Measurements from ENCODE around the gene NFKBIE.
A peak's percentile ranks its signal among the peaks of the same experiment; 100 is the strongest.

NFKBIE gene

DNA sequence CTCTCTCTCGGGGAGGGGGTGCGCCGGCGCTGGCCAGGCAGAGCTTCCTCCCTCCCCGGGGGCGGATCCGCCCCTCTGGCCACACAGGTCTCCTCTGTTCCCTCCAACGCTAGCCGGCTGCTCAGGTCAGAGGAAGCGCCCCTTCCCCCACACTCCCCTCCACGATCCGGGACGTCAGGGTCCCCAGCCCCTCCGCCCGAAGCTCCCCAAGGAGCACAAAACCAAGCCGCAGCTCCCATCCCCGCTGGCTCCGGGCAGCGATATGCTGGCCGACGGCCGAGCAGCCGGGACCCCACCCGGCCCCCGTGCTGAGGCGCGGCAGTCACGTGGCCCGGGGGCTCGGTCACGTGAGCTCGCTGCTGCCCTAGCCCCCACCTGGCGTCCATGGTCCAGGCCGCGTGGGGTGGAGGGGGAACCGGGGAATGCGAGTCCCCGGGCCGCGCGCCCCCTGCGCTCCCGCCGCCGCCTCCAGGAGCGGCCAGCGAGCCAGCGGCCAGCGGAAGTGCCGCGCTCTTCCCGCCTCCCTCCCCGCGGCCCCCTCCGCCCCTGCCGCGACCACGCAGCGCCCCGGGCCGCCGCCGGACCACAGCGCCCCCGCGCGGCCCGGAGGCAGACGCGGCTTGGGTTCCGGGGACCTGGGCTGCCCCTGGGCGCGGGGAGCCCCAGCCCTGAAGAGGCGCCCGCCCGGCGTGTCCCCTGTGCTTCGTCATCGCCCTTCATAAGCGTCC is 8.2 kb downstream of the NFKBIE start, which contains the start of gene SLC35B2:
Gene SLC35B2 (minus strand): TSS at position 504 of the 728 bp plus-strand sequence. CDS start 118 bp downstream, at position 386.
- peak; percentile 89 for DNase-seq

DNA sequence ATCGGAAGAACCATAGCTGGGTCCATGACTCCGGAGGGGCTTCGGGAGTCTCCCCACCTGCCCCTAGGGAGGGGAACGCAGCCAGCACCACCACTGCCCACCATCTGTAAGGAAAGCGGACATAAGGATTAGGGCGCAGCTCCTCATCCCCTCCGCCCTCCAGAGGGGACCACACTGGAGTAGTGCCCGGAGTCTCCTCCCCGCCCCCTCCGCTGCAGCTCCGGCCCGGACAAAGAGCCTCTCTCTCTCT is 8.7 kb downstream of the NFKBIE start:
- no peak for DNase-seq

DNA sequence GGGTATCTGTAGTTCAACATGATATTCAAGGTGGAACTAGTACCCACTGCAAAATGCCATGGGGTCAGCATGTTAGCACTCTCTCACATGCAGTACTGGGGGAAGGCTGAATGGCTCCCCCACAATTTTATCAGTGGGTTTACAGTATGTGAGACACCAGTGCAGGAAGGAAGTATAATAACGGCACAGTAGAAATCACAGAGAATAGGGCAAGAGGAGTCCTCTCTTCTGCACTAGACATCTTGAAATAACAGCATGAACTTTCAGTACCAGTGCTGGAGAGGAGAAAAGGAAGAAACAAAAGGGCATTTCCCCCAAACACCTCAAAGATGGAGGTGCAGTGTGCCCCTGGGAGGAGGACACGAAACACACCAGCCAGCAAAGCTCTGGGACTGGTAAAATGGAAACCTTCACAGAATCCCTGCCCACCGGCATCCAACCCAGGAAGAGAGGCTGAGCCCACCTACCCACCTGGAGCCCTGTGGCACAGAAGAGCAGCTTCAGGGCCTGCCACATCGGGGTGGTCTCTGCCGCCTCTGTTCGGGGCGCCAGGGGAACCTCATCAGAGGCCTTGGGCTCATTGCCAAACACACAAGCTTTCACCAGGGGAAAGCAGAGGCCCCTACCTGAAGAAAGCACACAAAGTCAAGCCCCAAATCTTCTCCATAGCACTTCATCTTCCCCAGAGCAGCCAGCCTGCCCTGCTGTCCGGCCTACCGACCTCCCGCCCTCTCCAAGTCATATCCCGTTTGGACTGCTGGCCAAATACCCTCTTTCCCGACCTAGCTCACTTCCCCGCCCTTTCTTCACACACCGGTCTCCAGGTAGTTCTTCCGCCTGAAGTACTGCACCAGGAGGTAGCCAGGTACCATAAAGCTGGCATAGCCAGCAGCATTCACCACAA is 9.2 kb downstream of the NFKBIE start:
- no peak for DNase-seq

DNA sequence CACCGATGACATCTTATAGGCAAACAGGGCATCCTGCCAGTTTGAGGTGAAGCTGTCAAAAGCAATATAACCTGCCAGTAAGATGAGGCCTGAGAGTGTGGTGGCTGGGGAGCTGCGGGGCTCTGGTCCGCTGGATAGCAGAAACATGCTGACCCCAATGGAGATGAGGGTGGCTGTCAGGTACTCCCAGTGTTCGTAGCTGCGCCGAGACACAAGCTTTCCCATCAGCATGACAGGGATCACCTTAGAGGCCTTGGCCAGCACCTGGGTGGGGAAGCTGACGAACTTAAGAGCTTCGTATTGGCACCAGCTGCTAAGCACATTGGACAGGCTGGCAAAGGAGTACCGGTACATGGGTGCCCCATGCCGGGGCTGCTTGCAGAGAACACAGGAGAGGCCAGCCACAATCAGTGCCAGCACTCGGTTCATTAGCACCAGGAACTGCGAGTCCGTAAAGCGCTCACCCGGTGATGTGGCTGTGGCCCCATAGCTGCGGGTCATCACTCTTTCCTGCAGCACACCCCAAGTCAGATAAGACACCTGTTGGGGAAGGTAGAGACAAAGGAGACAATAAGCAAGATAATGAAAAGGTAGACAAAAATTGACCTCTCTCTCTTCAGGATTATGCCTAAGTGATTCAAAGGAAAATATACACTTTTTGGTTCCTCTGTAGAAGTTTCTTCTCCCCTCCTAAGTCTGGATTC is 10.1 kb downstream of the NFKBIE start:
- no peak for DNase-seq

DNA sequence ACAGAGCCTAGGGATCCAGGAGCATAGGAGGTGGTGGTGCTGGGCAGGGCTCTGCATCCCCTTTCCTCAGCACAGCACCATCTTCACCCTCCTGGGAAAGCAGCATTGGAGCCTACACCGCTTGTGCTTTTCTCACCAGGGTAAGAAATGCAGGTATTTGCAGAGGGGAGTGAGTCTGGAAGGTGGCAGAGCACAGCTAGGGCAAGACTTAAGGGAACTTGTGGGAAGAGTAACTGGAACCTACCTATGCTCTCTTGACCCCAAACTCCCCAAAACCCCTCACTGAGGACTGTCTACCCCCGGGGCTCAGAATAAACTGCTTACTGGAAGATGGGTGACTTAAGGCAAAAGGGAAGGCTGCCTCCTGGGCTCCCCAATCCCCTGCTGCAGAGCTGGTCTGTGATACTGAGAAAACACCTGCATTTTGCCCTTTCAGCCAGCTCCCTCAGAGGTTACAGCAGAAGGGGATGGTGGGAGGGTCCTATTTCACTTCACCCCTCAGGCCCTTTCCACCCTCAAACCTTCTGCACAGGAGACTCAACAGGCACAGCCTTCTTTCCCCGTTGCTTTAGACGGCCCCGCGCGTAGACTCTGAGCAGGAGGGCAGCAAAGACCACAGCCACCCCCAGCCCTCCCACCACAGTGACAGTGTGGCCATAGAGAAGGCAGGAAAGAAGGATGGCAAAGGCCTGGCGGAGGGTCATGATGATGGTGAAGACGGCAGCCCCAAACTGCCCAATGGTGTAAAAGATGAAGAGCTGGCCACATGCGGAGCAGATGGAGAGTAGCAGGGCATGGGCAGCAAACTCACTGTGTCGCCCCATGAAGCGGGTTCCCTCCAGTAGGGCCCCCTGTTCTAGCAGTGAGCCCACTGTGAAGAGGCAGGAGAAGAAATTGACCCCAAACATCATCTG is 10.9 kb downstream of the NFKBIE start:
- no peak for DNase-seq

DNA sequence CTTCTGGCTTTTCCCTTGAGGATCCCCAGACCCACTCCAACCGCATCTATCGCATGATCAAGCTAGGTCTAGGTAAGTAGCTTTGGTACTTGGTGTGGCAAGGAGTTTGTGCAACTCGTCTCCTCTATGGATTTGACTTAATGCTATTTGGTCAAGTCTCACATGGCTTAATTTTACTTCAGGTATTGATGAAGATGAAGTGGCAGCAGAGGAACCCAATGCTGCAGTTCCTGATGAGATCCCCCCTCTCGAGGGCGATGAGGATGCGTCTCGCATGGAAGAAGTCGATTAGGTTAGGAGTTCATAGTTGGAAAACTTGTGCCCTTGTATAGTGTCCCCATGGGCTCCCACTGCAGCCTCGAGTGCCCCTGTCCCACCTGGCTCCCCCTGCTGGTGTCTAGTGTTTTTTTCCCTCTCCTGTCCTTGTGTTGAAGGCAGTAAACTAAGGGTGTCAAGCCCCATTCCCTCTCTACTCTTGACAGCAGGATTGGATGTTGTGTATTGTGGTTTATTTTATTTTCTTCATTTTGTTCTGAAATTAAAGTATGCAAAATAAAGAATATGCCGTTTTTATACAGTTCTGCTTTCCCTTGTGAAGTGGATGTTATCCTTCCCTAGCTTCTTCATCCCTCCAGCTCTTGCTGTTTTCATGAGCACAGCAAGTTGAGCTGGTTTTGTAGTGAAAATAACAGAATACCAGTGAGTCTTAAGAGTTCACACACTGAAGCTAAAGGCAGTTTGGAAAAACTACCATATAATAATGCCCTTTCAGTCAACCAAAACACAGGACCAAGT is 11.8 kb downstream of the NFKBIE start:
- DNase-seq, result peak; percentile 52

DNA sequence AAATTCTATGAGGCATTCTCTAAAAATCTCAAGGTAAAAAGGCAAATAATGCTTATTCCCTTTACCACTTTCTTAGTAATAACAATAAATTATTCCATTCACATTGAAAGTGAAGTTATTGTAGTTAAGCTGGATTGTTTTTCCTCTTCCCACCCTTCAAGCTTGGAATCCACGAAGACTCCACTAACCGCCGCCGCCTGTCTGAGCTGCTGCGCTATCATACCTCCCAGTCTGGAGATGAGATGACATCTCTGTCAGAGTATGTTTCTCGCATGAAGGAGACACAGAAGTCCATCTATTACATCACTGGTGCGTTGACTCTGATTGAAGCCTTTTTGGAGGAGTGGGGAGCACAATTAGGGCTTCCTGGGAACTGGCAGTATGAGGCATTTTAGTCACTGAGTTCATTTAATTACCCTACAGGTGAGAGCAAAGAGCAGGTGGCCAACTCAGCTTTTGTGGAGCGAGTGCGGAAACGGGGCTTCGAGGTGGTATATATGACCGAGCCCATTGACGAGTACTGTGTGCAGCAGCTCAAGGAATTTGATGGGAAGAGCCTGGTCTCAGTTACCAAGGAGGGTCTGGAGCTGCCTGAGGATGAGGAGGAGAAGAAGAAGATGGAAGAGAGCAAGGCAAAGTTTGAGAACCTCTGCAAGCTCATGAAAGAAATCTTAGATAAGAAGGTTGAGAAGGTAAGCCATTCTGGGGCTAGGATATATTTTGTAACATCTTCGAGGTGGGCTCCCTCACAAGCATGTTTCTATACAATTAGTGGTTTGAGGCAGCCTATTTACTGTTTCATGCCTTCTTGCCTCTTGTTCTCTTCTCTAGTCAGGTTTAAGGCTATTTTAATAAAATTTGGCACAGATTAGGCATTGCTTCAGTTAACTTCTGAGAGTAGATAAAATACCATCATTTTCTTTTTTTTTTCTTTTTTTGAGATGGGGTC is 13.5 kb downstream of the NFKBIE start:
- no peak for DNase-seq

DNA sequence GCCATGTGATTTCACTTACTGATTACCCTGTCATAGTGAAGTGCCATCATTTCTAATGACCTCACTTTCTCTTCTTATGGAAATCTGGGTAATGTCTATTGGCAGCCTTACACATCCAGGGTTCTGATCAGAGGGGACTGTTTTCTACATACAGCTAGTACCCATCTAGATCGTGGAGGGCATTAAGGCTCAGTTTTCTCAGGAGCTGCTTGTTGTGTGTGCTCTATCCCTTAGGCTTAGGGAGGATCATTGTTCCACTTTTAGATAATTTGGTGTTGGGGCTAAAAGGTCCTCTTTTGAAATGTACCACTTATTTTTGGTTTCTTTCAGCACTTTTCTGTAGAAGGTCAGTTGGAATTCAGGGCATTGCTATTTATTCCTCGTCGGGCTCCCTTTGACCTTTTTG is 14.6 kb downstream of the NFKBIE start:
- no peak for DNase-seq

DNA sequence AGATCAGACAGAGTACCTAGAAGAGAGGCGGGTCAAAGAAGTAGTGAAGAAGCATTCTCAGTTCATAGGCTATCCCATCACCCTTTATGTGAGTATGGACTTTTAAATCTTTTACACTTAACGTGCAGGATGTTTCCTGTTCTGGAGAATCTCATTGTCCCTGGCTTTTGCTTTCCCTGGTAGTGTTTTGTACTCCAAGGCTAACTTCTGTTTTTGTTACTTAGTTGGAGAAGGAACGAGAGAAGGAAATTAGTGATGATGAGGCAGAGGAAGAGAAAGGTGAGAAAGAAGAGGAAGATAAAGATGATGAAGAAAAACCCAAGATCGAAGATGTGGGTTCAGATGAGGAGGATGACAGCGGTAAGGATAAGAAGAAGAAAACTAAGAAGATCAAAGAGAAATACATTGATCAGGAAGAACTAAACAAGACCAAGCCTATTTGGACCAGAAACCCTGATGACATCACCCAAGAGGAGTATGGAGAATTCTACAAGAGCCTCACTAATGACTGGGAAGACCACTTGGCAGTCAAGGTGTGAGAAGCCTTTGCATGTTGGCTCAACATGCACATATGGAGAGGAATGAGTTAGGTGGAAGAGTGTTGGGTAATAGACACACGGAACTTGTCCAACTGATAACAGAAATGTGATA is 15.2 kb downstream of the NFKBIE start:
- no peak for DNase-seq

DNA sequence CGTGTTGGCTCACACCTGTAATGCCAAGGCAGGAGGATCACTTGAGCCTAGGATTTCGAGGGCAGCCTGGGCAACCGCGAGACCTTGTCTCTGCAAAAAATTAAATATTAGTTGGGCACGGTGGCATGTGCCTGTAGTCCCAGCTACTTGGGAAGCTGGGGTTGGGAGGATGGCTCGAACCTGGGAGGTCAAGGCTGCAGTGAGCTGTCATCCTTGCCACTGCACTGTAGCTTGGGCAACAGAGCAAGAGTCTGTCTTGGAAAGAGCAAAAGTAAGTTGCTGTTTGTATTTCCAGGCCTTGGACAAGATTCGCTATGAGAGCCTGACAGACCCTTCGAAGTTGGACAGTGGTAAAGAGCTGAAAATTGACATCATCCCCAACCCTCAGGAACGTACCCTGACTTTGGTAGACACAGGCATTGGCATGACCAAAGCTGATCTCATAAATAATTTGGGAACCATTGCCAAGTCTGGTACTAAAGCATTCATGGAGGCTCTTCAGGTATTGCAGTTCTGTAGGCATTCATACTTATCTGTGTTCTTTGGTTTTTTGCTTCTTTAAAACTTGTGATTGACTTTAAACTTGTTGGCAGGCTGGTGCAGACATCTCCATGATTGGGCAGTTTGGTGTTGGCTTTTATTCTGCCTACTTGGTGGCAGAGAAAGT is 16.1 kb downstream of the NFKBIE start:
- no peak for DNase-seq

DNA sequence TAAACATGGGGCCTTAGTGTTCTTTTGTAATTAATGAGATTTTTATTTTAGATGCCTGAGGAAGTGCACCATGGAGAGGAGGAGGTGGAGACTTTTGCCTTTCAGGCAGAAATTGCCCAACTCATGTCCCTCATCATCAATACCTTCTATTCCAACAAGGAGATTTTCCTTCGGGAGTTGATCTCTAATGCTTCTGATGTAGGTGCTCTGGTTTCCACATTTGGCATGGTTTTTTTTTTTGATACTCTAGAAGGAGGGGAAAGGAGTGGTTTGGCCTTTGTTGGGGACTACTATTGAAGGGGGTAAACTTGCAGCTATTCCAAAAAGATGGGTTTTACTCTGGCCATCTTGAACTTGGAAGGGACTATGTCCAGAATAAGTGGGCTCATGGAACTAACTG is 16.8 kb downstream of the NFKBIE start:
- no peak for DNase-seq

DNA sequence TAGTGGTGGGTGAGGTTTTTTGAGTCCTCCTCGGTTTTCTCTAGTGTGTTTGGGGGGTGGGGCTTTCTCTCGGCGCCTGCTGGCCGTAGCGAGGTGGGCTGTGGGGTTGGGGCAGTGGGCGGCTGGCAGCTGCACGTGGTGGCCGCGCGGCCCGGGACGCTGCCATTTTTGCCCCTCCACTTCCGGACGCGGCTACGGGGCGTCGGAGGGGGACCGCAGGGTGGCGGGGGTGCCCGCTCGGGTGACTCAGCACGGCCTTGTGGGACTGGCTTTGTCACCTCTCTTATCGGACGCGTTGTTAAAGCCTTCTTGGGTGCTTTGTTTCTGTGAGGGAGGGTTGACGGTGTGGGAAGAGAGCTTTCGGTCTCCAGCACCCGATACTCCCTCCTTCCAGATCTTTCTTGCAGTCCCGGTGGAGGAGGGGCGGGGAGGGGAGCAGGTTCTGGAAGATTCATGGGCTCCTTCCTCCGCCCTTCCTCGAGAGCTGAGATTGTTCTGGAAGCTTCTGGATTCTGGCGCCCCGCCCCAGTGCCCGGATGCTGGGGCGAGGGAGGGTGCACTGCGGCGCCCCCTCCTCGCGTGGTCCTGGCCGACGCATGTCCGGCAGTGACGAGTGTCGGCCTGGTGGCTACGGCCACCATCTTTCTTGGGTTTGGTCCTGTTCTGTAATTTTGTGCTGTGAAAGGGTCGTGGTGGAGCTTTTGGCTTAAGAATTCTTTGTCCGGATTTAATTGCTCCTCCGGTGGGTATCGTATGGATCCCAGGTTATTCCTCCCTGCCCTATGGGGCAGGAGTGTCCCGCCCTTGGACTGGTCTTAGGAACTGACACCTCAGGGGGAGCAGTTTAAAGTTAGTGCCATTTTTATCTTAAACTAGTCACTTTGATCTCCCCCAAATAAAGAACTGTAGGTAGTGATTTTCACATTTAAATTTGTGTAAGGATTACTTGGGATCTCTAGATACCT is 17.7 kb downstream of the NFKBIE start:
- peak; percentile 70 for DNase-seq

DNA sequence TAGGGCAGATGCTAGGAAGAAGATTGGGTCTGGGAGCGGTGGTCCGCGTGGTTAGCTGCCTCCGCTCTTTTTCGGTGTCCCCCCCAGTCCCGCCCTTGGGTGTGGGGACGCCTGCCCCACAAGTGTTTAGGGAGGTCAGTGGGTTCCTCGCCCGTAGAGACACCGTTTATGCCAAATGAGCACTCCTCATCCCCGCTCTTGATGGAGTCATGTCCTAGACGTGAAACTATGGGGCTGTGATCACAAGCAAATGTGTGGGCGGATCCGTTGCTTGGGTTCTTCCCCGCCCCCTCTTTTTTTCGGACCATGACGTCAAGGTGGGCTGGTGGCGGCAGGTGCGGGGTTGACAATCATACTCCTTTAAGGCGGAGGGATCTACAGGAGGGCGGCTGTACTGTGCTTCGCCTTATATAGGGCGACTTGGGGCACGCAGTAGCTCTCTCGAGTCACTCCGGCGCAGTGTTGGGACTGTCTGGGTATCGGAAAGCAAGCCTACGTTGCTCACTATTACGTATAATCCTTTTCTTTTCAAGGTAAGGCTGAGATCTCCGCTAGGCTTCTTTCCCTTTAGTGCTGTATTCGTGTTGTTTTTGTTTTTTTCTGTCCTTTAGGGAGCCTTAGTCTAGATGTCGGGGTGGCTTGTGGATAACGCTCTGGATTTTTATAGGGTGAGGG is 18.6 kb downstream of the NFKBIE start, which contains the start of gene HSP90AB1:
Gene HSP90AB1 (plus strand): TSS at position 439 of the 675 bp plus-strand sequence. CDS start 1,529 bp downstream, outside the sequence.
- peak; percentile 100 for DNase-seq

DNA sequence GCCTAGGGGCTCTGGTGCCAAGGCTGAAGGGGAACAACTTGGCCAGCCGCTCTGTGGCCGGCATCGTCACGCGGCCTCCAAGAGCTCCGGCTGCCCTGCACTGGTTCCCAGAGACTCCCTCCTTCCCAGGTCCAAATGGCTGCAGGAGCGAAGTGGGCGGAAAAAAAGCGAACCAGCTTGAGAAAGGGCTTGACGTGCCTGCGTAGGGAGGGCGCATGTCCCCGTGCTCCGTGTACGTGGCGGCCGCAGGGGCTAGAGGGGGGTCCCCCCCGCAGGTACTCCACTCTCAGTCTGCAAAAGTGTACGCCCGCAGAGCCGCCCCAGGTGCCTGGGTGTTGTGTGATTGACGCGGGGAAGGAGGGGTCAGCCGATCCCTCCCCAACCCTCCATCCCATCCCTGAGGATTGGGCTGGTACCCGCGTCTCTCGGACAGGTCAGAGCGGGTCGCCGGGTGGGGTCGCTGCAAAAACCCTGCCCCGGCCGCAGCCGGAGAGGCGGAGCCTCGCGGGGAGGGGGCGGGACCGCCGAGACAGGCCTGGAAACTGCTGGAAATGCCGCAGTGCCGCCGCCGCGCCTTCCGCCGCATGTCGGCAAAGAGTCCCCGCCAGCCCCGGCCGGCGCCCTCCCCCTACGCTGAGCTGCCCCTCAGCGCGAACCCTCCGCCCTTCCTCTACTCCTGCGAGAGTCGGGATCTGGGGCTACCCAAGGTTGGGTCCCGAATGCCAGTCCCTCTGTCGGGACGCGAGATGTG is 19.3 kb downstream of the NFKBIE start:
- DNase-seq, result peak; percentile 95

DNA sequence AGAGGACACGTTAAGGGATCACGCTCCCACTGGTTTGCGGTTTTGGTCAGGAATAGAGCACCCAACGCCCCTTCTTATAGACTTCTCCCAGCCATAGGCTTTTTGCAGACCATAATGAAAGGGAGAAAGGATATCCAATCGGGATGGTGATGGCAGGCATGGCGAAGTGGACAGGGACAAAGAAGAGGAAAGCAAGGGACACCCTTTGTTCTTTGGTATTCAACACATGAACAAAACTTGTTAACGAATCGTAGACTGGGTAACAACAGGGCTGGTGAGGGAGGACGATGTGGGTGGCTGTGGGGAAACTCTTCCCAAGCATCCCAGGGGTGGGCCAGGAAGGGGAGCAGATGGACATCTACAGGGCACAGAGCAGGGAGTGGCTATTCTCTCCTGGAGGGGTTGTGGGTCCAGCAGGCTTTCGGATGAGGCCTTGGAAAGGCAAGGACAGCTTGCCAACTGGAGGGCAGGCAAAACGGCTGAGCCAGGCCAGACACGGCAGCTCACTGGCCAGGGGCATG is 19.9 kb downstream of the NFKBIE start:
- no peak for DNase-seq

DNA sequence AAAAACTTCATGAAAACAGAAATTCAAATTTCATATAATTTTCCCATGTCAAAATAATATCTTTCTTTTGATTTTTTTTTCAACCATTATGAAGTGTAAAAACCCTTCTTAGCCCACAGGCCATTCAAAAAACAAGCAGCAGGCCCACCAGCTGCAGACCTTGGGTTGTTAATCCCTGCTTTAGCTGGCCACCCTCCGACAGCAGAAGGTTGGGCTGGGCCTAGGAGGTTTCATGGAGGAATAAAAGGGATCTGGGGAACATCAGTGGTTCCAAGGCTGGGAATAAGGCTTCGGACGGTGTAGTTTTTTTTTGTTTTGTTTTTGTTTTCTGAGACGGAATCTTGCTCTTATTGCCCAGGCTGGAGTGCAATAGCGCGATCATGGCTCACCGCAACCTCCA is 22.0 kb downstream of the NFKBIE start:
- no peak for DNase-seq

All from NCI-H146 (cell line).